GM18498 (cell line): Measurements from ENCODE around the gene CYTL1.
"Not testable (repeated sequence)": the region's sequence is repeated elsewhere in the genome, so short reads cannot be mapped to it uniquely, and the experiment has no call there.

ENCODE experiments used
- ATAC-seq: cut with Tn5 transposase; IDR thresholded peaks from one replicate; pipeline ENCODE4 v1.9.1; 2021; ENCODE audit warnings: mild to moderate bottlenecking, moderate library complexity; ENCODE audit not compliant: unreplicated experiment

CYTL1 gene

DNA sequence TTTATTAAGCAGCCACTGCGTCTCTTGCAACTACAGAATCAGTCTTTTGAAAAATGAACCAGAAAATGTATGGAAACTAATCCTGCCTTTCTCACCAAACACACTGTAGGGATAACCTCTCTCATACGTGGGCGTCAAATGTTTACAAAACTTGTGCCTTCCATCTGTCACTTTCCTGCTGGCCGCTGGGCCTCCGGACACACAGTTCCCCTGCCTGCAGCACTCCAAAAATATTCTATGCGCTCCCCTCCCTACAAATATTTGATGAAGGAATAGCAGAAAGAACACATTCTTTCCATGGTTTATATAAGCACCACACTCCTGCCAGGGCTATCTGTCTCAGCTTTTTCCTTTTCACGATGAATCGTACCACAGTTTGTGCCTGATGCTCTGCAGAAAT, 14.9 kb upstream of the CYTL1 start:
- no peak for ATAC-seq

DNA sequence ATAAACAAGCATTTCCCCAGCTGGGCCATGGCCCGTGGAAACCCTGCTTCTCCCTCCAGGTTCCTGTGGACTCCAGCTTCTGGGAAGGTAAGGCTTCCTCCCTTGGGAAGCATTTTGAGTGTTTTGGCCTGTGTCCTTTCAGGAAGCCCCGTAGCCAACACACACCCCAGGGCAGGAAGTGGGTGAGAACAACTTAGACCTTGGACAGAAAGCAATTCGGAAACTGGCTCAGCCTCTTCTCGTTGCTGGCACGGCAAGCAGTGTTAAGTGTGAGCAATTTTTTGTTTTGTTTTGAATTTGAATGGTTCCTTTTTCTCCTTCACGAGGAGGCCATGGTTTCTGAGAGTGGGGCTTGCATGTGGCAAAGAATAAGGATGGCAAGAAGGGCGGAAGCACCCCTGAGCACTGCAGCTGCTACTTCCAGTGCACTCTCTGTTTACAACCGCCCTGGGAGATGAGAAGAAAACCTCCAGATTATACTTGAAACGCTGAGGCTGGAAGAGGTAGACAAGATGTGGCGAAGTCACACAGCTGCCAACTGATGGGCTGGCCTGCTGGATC, 14.1 kb upstream of the CYTL1 start:
- peak; percentile 58 for ATAC-seq

DNA sequence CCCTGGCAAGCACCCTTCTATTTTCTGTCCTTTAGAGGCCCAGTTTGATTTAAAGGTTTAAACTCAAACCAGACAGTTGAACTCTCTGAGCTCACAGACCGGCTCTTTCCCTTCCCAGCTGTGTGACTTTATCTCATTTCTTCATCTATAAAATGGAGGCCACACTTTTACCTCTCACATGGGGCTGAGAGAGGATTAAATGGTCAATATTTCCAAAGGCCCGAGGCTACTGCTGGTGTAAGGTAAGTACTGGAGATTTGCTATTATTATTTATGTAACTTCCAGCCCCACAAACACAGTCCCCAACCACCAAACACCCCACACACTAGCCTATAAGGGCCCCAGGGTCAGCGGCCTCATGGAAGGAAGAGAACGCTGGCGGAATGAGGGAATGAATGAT, 13.6 kb upstream of the CYTL1 start:
- no peak for ATAC-seq

DNA sequence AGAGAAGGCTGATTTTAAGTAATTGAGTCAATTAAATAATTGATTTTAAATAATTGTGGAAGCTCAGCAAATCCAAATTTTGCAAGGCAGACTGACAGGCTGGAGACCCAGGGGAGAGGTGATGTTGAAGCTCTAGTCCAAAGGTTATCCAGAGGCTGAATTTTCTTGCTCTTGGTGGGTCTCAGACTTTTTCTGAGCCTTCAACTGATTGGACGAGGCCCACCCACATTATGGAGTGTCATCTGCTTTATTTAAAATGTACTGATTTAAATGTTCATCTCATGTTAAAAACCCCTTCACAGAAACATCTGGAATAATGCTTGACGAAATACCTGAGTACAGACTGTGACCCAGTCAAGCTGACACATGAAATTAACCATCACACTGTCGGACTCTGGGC, 11.7 kb upstream of the CYTL1 start:
- ATAC-seq, result no peak

DNA sequence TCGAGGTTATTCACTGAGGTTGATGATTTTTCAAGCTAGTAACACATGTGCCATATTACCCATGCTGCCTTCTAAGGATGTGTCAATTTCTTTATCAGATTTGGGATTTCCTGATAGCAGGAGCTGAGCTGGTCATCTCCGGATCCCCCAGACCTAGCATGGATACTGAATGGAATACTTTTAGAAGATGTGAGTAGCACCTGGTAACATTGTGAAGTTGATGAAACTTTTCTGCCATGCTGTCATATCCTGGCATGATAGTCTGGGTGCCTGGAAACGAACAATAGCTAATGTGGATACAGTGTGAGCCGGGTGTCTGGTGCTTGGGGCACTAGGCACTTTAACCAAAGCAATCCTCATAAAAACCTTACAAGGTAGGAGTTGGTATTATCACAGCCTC, 11.0 kb upstream of the CYTL1 start:
- ATAC-seq, result no peak

DNA sequence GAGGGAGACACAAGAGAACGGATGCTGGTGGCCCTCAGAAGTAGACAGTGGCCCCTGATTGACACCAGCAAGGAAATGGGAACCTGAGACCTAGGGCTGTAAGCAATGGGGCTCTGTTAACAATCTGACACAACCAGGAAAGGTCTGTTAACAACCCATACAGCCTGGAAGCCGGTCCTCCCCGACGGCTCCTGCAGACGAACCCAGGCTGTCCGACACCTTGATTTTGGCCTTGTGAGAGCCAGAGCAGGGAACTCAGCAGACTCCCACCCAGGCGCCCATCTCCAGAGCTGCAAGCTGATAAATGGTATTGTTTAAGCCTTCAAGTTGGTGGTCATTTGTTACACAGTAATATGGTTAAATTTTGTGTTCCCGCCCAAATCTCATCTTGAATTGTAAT, 10.2 kb upstream of the CYTL1 start:
- ATAC-seq, result no peak

DNA sequence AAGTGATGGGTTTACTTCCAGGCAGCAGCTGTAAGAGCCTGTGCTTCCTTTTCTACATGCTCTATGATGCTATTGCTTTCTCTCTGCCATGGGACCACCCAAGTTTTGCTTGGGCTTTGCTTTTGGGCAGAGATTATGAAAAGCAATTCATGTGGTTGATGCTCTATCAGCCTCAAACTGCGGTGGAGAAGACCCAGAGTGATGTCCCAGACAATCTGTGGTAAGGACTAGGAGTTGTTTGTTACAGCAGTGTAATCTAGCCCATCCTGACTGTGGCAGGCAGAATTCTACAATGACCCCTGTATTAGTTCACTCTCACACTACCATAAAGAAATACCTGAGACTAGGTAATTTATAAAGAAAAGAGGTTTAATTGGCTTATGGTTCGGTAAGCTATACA, 9.2 kb upstream of the CYTL1 start:
- ATAC-seq, result no peak

DNA sequence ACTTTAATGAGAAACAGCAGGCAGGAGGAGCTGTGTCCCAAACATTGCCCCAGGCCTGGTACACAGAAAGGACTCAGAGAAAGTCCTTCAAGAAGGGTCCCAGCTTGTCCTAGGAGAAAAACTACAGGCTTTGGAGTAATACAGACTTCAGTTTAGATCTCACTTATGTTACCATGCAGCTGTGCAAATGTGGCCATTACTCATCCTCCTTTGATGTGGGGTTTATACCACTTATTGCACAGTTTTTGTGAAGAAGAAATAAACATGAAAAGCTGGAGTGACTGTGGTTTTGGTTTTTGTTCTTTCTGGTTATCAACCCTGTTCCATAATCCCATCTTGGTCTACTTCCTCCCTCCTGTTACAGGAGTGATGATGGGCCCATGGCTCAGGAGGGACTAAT, 8.1 kb upstream of the CYTL1 start:
- no peak for ATAC-seq

DNA sequence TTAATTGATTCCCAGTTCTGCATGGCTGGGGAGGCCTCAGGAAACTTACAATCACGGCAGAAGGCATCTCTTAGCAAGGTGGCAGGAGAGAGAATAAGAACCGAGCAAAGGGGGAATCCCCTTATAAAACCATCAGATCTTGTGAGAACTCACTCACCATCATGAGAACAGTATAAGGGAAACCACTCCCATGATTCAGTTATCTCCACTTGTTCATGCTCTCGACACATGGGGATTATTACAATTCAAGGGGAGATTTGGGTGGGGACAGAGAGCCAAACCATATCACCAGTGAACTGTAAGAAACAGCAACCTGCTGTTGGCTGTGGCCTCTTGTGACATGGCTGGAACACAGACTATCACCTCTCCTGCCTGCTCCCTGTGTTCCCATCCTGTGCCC, 7.1 kb upstream of the CYTL1 start:
- ATAC-seq, result no peak

DNA sequence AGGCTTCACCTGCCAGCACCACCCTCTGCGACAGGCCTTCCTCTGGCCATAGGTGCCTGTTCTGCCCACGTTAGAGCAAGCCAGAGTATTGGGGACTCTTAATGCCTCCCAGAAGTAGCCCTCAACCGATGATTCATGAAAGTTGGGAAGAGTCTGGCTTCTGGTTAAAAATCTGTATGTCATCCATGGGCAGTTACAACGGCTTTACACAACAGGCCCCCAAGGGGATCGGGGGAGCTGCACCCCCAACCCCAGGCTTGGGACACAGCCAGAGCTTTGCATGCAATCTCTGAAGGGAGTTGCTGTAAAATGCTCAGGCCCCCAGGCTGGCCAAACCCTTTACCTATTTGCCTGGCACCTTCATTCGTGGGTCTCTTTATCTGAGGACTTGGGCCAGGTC, 5.4 kb upstream of the CYTL1 start:
- ATAC-seq, result no peak

DNA sequence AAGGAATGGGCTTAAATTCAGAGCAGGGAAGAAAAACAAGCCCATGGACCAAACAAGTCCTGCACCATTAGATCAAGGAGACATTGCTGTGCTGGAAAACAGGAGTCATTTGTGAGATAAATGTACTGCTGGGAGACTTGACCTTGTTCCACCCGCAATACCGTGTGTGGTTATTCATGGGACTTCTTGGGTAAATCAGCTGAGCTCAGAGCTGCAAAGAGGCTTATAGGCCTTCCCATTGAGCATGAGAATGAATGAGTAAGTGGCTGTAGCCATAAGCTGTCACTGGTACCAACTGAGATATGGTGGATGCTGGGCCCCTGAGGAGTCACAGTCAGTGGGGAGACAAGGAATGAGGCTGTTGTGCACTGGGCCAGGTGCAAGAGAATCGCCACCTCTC, 2.3 kb upstream of the CYTL1 start:
- no peak for ATAC-seq

DNA sequence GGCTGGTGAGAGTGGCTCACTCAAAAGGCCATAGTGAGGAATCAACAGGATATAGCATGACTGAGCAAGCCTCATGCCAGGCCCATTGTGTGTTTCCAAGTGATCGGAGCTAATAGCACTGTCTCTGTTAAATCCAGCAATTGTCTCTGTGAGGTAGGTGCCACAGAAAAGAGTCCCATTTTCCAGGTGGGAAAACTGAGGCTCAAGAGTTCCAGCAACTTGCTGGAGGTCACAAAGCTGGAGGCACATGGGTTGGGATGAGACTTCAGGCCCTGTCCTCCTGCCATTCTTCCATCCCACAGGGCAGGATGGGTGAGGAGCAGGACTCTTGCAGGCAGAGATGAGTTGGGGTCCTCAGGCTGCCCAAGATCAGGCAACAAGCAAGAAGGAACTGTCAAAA, 1.1 kb upstream of the CYTL1 start:
- no peak for ATAC-seq

DNA sequence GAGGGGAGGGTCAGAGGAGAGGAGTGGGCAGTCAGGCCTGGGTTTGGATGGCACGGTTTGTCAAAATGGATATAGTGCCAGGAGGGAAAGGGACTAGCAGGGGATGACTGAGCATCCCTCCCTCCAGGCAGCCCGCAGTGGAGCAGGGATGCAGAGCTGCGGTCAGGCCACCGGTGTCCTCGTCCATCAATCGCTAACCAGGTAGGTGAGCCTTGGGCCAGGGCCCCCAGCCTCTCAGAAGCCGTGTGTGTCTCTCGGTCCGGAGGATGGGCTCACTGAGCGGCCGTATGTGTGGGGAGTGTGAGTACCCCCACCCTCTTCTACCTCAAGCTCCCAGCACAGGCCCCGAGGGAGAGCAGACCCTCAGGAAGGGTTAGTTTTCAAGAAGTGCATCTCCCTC, 538 bp upstream of the CYTL1 start:
- ATAC-seq, result no peak

DNA sequence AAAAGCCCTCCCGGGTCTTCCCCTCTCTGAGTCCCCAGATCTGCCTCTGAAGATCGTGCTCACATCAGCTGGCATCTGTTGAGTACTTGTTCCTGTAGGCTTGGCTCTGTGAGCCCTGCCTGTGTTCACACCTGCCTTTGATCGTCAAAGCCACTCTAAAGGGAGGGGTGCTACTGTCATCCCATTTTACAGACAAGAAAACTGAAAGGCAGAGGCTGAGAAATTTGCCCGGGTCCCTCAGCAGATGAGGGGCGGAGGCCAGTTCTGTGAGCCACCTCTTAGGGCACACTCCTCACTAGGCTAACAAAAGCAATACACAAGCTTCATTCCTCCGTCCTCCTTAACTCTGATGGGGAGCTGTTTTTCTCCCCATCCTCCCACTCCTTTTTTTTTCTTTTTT, 655 bp downstream of the CYTL1 start:
- no peak for ATAC-seq

DNA sequence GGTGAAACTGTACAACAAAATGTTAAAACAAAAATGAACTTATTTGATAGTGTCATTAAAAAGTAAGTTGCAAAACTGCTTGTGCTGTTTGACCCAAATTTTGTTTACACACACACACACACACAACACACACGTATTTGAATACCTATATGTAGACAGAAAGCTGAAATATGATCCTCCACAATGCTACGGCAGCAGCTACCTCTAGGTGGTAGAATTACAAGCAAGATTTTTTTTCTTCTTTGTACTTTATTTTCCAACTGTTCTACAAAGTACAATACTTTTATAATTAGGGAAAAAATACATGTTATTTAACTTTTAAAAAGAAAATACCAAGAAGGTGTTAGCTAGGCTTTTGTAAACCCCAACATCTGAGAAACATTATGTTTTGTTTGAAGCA, 1.2 kb downstream of the CYTL1 start:
- no peak for ATAC-seq

DNA sequence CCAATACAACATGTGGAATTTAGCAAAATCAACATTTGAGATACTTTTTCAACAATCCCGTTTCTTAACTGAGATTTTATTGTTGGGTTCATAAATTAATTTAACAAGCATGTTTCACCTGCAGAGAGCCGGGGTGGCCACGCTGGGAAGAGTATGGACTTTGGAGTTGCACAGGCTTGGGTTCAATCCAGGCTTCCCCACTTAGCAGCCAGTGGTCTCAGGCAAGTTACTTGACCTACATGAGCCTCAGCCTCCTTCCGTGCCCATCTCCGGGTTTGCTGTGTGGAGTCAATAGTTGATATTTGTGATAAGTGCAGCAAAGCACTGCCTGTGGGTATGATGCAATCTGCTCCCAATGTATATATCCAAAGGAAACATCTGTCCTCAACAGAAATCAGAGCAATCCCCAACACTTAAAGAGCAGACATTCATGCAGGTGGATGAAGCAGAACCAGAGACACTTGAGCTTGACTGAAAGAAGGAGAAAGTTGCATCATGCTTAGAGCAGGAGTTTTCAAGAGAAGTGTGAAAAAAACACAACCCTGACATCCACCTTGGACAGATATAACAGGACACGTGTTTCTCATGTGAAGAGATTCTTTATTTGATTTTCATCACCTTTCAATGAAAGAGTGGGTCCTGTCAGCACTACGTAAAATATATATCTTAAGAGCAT, 5.1 kb downstream of the CYTL1 start:
- ATAC-seq, result no peak

DNA sequence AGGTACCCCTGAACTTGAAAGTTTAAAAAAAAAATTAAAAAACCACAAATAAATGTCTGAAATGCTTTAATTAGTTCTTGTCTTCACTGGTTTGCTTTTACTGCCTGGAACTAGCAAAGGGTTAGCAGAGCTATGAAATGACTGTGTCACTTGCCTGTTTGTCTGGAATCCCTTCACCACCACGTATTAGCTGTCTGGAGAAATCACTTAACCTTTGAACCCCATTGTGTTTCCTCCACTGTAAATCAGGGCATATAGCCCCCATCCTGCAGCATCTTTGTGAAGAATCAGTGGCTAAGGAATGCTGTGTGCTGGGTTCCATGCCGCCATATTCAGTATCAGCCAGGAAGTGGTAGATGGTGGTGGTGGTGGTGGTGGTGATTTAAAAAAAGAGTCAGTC, 6.3 kb downstream of the CYTL1 start:
- ATAC-seq, result no peak

DNA sequence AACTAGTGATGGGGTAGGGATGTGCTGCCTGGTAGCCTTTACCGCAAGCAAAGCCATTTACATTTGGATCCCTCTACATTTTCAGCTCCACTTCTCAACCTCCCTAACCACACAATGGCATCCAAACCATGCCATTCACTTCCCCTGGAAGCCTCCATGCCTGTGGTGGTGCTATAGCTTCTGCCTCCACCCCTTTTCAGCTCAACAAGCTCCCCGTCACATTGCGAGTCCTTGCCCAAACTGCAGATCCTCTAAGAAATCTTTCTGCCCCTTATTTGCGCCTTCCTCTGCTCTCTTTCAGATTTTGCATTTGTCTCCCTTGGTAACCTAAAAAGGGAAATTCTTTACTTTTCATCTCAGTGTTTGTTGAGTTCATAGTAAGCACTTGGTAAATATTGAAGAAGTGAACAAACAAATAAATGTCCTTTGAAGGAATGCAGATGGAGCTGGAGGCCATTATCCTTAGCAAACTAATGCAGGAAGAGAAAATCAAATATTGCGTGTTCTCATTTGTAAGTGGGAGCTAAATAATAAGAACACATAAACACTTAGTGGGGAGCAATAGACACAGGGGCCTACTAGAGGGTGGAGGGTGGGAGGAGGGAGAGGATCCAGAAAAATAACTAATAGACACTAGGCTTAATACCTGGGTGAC, 6.9 kb downstream of the CYTL1 start:
- no peak for ATAC-seq

DNA sequence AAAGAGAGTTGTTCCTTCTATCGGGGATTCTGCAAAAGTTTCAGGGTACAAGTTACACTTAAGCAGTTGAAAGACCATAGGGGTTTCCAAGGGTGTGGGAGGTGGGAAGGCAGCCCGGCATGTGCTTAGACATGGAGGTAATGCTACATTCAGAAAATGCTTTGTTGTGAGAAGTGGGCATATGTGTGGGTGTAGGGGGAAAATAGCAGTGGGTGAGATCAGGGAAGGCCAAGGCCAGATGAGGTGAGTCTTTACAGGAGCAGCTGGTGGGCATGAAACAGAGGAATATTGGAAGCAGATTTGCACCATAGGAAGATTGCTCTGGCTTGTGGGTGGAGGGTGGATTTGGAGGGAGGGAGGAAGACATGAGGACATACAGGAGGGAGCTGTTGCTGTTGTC, 8.3 kb downstream of the CYTL1 start:
- ATAC-seq, result no peak

DNA sequence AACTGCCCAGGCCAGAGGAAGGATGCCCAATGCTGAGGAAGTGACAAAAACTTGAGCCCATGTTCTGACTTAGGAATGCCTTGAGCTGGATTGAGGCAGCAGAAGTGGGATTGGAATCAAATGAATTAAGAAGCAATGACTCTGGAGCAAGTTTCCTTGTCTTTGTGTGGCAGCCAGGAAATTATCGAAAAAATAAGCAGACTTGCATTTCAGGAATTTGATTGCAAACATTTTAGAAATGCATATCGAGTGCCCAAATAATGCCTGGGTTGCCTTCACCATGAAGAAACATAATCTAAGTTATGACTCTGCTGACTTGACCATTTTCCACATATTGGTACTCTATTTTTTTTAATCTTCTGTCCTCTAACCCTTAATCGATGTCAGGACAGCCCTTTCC, 9.5 kb downstream of the CYTL1 start:
- no peak for ATAC-seq

DNA sequence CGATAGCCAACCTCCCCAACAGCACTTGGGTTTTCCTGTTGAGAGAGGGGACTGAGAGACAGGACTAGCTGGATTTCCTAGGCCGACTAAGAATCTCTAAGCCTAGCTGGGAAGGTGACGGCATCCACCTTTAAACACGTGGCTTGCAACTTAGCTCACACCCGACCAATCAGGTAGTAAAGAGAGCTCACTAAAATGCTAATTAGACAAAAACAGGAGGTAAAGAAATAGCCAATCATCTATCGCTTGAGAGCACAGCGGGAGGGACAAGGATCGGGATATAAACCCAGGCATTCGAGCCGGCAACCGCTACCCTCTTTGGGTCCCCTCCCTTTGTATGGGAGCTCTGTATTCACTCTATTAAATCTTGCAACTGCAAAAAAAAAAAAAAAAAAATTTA, 12.3 kb downstream of the CYTL1 start:
- not testable (repeated sequence) for ATAC-seq

DNA sequence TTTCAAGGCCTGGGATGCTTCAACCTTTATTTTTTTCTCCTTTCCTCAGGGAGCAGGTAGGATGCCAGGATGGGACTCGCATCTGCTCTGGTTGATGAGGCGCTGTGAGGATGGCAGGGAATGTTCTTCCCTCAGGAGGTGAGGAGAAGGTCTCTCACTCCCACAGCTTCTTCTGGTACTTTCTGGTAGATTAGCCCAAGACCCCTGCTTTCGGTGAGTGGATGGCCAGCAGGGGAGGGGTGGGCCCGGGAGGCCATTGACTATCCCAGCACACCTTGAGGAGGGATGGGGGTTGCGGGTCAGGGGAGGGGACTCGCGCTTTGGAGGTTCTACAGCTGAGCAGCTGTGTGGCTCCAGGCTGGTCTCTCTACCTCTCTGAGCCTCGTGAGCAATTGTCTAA, 14.8 kb downstream of the CYTL1 start:
- no peak for ATAC-seq

DNA sequence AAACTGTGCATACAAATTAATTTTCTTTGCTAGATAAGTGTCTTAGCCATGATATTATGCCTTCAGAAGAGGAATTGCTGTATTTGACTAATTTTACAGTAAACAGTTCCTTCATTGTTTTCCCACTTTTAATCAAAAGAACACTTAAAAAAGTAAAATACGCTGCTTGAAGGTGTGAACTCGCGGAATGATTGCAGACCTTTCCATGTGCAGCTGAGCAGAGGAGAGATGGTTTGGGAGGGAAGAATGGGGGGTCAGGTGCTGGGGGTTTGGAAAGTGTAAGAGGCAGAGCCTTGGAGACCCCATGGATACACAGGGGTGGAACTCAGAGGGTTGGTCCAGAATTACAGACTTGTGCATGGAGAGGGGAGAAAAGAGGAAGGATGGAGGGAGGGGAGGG, 15.3 kb downstream of the CYTL1 start:
- ATAC-seq, result no peak
